ENCODE data around the gene USP24.
"Not testable (repeated sequence)": the region's sequence is repeated elsewhere in the genome, so short reads cannot be mapped to it uniquely, and the experiment has no call there.

USP24 gene

DNA sequence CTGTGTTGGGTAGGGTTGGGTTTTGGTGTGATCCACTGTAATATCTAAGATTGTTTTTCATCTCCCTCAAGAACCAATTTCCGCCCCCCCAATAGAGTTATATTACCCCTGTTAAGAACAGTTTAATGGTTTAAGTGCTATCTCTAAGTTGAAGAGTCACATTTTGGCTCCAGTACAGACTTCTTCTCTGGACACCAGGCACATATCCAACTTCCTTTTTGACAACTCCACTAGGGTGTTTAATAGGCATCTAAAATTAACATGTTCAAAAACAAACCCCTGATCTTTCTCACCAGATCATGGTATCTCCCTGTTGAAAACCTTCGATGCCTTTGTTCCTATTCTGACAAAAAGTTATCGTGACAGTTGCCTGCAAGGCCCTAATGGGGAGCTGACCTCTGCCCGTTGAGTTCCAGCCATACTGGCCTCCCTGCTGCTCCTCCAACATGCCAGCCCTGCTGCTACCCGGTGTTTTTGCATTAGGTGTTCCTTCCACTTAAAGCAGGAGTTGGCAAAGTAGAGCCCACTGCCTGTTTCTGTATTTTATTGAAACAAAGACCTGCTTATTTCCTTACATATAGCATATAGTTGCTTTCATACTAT lies 18.6 kb downstream of the USP24 start:
- no peak for DNase-seq

GRCh38 chr1:55195521-55196233 lies 19.5 kb downstream of the USP24 start:
- no peak for DNase-seq

- no peak for DNase-seq
Observed at GRCh38 chr1:55194851-55195250, 20.3 kb downstream of the USP24 start.

GRCh38 chr1:55192093-55192492 lies 23.1 kb downstream of the USP24 start:
- DNase-seq = no peak

GRCh38 chr1:55191219-55191952 lies 23.8 kb downstream of the USP24 start:
- not testable (repeated sequence) for DNase-seq

- DNase-seq = no peak
Observed at GRCh38 chr1:55190109-55190508, 25.1 kb downstream of the USP24 start.

GRCh38 chr1:55188909-55189308 lies 26.3 kb downstream of the USP24 start:
- no peak for DNase-seq

- DNase-seq = no peak
Observed at GRCh38 chr1:55185832-55186231, 29.3 kb downstream of the USP24 start.

- DNase-seq = no peak
Observed at GRCh38 chr1:55184859-55185258, 30.3 kb downstream of the USP24 start.

GRCh38 chr1:55181666-55182065 lies 33.5 kb downstream of the USP24 start:
- no peak for DNase-seq

DNA sequence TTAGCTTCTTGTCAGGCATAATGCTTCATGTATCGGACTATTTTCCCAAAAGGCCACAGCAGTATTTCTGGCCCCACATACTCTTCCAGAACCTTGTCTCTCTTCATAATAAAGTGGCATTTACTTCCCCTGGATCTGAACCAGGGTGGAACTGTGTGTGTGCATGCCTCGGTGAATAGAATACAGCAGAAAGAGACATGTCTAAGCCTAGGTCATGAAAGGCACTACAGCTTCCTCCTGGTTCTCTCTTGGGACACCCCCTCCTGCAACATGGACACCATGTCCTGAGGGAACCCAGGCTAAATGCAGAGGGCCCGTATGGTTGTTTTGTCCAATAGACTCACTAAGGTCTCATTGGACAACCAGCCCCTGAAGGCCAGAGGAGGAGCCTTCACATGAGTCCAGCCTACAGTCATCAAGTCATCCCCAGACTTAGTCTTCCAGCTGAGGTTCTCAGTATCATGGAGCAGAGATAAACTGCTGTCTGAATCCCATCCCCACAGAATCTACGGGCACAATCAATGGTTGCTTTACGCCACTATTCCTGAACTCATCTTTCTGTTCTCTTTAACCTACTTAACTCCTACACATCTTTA lies 35.0 kb downstream of the USP24 start:
- DNase-seq = no peak

GRCh38 chr1:55179177-55179835 lies 35.9 kb downstream of the USP24 start:
- no peak for DNase-seq

DNA sequence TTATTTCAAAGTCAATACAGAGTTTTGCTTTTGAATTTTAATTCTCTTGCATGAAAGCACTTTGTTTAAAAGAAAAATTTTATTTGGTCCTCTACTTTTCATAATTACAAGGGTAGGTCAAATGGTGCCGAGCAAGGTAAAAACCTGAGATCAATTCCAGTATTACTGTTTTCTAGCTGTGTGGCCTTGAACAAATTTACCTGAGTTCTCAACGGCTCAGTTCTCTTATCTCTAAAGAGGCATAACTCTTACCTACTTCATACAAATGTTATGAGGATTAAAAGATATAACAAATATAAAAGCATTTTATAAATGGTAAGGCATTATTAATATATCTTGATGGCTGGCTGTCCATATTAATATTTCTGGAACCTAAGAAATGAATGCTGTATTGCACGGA lies 42.5 kb downstream of the USP24 start:
- no peak for DNase-seq

DNA sequence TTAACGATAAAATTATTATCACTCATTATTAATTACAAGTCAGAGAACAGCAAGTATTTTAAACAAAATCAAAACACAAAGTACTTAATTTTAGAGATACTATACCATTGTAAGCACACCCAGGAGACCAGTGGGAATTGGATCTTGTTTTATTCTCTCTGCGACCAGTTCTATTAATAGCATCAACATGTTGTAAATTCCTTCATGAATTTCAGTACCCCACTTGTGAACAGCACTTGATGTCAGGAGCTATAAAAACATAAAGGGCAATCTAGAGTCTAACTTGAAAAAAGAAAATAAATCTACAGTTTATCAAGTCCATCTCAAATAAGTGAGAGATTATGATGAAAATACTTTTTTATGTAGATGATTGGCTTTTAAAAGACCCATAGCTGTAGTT lies 42.9 kb downstream of the USP24 start:
- DNase-seq = no peak

DNA sequence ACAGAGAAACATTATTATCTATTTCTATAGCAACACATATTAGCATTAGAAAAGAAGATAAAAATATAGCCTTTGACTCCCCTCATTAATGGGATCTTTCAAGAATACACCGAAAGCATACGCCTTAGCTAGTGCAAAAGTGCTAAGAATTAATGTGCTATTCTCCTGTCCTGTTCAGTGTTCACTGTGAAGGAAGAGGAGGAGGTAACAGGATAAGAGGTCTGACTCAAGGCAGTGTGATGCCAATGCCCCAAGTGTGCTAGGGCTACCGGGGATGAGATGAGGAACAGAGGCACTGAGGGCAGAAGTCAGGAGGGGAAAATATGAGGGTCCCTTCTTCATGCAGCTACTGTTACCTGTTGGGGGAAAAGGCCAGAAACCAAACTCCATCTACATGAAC lies 43.5 kb downstream of the USP24 start:
- no peak for DNase-seq

DNA sequence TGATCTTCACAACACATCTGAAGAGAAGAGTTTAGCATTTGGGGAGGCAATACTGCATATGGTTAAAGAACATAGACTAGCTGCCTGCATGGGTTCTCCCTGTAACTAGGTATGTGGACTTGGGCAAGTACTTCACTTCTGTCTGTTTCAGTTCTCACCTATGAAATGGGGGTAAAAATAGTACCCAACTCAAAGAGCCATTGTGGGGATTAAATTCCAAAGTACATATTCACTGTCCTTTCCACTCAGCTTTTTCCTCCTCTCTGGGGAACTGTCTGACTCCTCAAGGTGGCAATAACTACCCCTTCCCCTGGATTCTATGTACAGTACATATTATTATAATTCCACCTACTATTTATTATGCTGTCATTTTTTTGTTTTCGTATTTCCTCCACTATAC lies 44.7 kb downstream of the USP24 start:
- no peak for DNase-seq

GRCh38 chr1:55169126-55169525 lies 46.0 kb downstream of the USP24 start:
- no peak for DNase-seq

DNA sequence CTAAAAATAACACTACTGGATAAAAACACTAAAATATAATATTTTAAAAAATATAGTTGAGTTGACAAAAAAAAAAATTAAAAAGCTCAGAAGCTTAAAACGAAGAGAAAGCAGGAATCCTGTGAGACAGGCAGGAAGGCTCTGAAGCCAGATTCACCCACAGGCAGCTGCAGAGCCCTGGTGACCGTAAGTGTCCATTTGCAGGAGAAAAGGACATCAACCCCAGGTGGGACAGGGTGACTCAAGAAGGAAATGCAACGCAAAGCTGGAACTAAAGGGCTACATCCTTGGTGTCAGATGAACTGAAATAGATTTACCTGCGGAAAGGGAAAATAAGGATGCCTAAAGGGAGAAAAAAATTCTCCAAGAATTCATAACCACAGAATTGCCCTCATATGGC lies 46.8 kb downstream of the USP24 start:
- DNase-seq = no peak

DNA sequence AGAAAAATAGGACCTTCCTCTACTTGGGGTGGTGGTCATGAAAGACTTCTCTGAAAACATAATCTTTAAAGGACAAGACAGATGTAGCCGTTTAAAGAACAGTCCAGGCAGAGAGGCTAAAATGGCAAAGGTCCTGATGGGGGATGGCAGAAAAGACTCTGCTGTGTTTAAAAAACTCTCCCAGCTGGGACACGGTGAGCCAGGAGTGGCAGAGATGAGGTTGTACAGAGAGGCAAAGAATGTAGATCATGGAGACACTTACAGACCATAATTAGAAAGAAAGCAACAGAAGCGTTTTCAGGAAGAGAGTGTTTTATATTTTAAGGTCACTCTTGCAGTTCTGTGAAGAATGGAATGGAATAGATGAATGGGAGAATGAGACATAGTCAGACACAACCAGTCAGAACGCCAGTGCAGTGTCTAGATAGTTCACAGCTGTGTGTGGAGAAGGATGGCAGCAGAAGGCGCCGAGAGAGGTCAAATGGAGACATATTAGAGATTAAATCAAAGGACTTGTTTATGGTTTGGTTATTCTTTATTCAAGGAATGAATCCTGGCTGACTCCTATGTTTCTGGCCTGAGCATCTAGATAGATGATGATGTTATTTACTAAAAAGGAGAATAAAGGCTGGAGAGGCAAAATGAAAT lies 47.8 kb downstream of the USP24 start:
- no peak for DNase-seq

DNA sequence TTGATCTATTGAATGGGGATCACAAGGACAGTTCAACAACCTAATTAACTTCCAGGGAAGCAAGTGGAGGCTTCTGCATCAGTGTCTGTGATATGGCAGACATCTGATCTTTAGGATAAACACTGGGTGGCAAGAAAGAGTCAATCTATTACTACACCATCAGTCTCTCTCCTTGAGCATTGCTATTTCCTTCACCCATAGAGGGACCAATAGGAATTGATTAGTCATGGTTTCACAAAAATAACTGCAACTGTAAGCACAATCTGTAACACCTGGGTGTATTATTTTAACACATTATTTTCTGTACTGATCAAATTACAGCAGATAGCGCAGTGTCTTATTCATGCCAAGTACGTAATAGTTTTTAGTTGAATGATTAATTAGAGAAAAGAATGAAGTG lies 50.3 kb downstream of the USP24 start:
- DNase-seq = no peak

DNA sequence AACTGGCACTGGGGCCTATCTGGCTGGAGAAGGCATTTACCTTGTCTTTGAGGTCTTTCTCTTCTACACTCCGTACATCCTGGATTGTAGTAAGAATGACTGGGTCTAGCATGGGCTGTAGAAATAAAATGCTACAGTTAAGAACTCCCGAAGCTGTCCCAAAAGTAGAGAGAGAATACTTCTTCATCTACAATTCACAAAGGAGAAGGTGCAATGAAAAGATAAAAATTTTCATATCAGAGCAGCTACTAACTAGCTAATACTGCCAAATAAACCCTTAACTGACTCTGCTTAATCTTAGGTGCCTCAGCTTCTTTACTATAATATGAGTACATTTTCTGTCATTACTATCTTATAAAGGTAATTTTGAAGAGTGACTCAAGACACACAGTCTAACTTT lies 55.6 kb downstream of the USP24 start:
- no peak for DNase-seq

DNA sequence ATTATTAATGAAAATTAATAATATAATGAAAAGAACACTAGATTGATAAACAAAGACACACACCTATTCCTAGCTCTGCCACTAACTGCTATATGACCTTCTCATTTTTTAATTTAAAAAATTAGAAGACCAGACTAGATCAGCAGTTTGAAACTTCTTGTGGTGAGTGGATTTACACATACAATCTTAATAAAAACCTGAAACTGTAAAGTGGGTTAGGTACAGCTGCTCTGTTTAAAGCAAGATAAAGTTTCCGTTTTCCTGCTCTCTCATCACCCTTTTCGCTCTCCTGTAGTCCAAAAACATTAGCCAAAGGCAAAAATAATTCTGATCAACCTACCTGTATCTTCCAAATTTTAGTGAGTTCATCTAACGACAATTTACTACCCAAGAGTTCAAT lies 58.6 kb downstream of the USP24 start:
- DNase-seq = no peak

GRCh38 chr1:55156093-55156492 lies 59.1 kb downstream of the USP24 start:
- DNase-seq = no peak
